K562 (cell line): ENCODE data around the gene FRK. TPM values are rescaled to one million over a fixed set of nuclear protein-coding genes. Genes with fewer than 3 reads are reported as not detected.

Experiments
- ATAC-seq: fragments of 200-7000 bp; cut with Tn5 transposase; 3 replicates; pipeline ENCODE4 v1.9.1; 2020; ENCODE audit warnings: moderate library complexity
- BruUV-seq: library from RNA; stranded (reverse); fragments of 400-500 nt; replicated peaks from 2 replicates; lab custom pipeline; 2021; lab: Mats Ljungman, UMichigan
- CTCF ChIA-PET: fragments of 300-600 bp; formaldehyde crosslinking; extraction: SDS; loops from one replicate; lab custom pipeline; 2021; ENCODE audit warnings: low intra/inter-chr PET ratio; lab: Yijun Ruan, JAX
- POLR2A ChIA-PET: fragments of 300-600, 350-650 bp; sonication (Branson Sonifier 250); formaldehyde crosslinking; extraction: SDS; loops from one replicate; lab custom pipeline; 2021; ENCODE audit warnings: antibody characterized with exemption, inconsistent platforms; lab: Yijun Ruan, JAX
- DNase-seq, 4 experiments: peaks; one replicate each; pipeline versions ENCODE4 v3.0.0 to v3.0.0-alpha.2; 2011 to 2018; ENCODE audit warnings: low spot score in 3 of 4, mixed read lengths in 3 of 4; ENCODE audit errors: extremely low read depth in 1 of 4
- FAIRE-seq: peaks from 2 replicates; lab custom pipeline; 2011; peaks lifted over from hg19 to GRCh38; lab: Jason Lieb, UNC
- H2AFZ ChIP-seq: 2 replicates; pipeline ENCODE4 v1.6.0; 2011; ENCODE audit warnings: low read depth, low read length, control low read depth, inconsistent platforms
- H3K27ac ChIP-seq: fragments of 200-600 bp; 3 replicates; pipeline ENCODE4 v1.8.0; 2011; ENCODE audit warnings: low read depth, mild to moderate bottlenecking, control low read depth, inconsistent platforms, low read length, moderate library complexity, mixed read lengths; ENCODE audit errors: extremely low read depth
- H3K27me3 ChIP-seq, 2 experiments: fragments of 300-600 bp in 1 of 2; 2 replicates in 1 of 2; 3 replicates in 1 of 2; pipeline versions ENCODE4 v1.6.0 to v1.8.0; 2011; ENCODE audit warnings: inconsistent platforms in 2 of 2, low read length in 2 of 2, mild to moderate bottlenecking in 1 of 2, mixed read lengths in 1 of 2, moderate library complexity in 1 of 2; ENCODE audit not compliant: control insufficient read depth in 2 of 2, insufficient read depth in 2 of 2
- H3K36me3 ChIP-seq: fragments of 300-600 bp; 3 replicates; pipeline ENCODE4 v1.8.0; 2011; ENCODE audit warnings: mild to moderate bottlenecking, low read length, inconsistent platforms; ENCODE audit not compliant: control insufficient read depth, insufficient read depth
- H3K4me1 ChIP-seq, 2 experiments: fragments of 200-600 bp in 1 of 2; replicated peaks in 1 of 2; 2 replicates in 1 of 2; 3 replicates in 1 of 2; pipeline versions ENCODE4 v1.5.1 to v1.8.0; 2011; ENCODE audit warnings: inconsistent platforms in 2 of 2, low read length in 2 of 2, mild to moderate bottlenecking in 1 of 2, mixed read lengths in 1 of 2, moderate library complexity in 1 of 2; ENCODE audit not compliant: control insufficient read depth in 2 of 2, insufficient read depth in 2 of 2
- H3K4me2 ChIP-seq: 2 replicates; pipeline ENCODE4 v1.6.1; 2011; ENCODE audit warnings: low read length, control low read depth, inconsistent platforms, mixed read lengths; ENCODE audit not compliant: insufficient read depth
- H3K4me3 ChIP-seq: fragments of 200-600 bp; sonication (generic), shearing (Covaris generic); 2 replicates; pipeline ENCODE4 v1.5.1; 2016; ENCODE audit warnings: control low read depth, inconsistent platforms
- H3K79me2 ChIP-seq: fragments of 200-600 bp; 3 replicates; pipeline ENCODE4 v1.8.0; 2011; ENCODE audit warnings: low read length, inconsistent platforms; ENCODE audit not compliant: control insufficient read depth, insufficient read depth
- H3K9ac ChIP-seq, 2 experiments: 2 replicates each; pipeline versions ENCODE4 v1.6.0 to v1.6.1; 2011; ENCODE audit warnings: low read depth in 2 of 2, low read length in 2 of 2, control low read depth in 1 of 2, inconsistent platforms in 1 of 2, mild to moderate bottlenecking in 1 of 2, mixed read lengths in 1 of 2; ENCODE audit not compliant: insufficient read depth in 1 of 2
- H3K9me1 ChIP-seq: one replicate; pipeline ENCODE4 v1.6.0; 2011; ENCODE audit warnings: inconsistent platforms, mild to moderate bottlenecking, low read length, moderate library complexity; ENCODE audit not compliant: control insufficient read depth, insufficient read depth
- H3K9me3 ChIP-seq: replicated peaks from 2 replicates; pipeline ENCODE4 v1.5.1; 2011; ENCODE audit warnings: low read depth, low read length, inconsistent platforms; ENCODE audit not compliant: control insufficient read depth, insufficient read depth
- H4K20me1 ChIP-seq: replicated peaks from 2 replicates; pipeline ENCODE4 v1.6.1; 2011; ENCODE audit warnings: low read length, inconsistent platforms, mixed read lengths; ENCODE audit not compliant: control insufficient read depth, insufficient read depth
- E2F1 ChIP-seq: sonication (generic); formaldehyde crosslinking; IDR thresholded peaks from 2 replicates; pipeline ENCODE4 v1.8.1; 2023; ENCODE audit warnings: mild to moderate bottlenecking, missing genetic modification reagents, moderate library complexity
- ELK1 ChIP-seq: sonication (generic); formaldehyde crosslinking; IDR thresholded peaks from 2 replicates; pipeline ENCODE4 v1.8.1; 2022; ENCODE audit warnings: missing genetic modification reagents
- FOXA1 ChIP-seq: fragments of 450-650 bp; IDR thresholded peaks from 2 replicates; pipeline ENCODE4 v1.6.1; 2016; ENCODE audit warnings: mild to moderate bottlenecking, borderline replicate concordance
- HES1 ChIP-seq: fragments of 450-650 bp; IDR thresholded peaks from 2 replicates; pipeline ENCODE4 v1.6.1; 2016; ENCODE audit warnings: low read depth, mild to moderate bottlenecking, moderate library complexity
- MAX ChIP-seq: sonication (generic); formaldehyde crosslinking; IDR thresholded peaks from 2 replicates; pipeline ENCODE4 v1.9.0; 2022; ENCODE audit warnings: mild to moderate bottlenecking, missing genetic modification reagents
- NR1H2 ChIP-seq: sonication (generic); formaldehyde crosslinking; IDR thresholded peaks from 2 replicates; pipeline ENCODE4 v1.4.0; 2020; ENCODE audit warnings: mild to moderate bottlenecking, missing genetic modification reagents
- PRPF4 ChIP-seq: fragments of 200-400 bp; formaldehyde crosslinking; IDR thresholded peaks from one replicate; pipeline ENCODE4 v1.6.1; 2017; ENCODE audit warnings: low read length, low read depth, mild to moderate bottlenecking; ENCODE audit not compliant: insufficient read depth, poor library complexity, severe bottlenecking
- SIN3A ChIP-seq, 2 experiments: fragments of 150-350 bp in 1 of 2; IDR thresholded peaks; 2 replicates each; pipeline ENCODE4 v1.6.1; 2011 to 2016; ENCODE audit warnings: borderline replicate concordance in 2 of 2, low read depth in 2 of 2, low read length in 2 of 2, mild to moderate bottlenecking in 2 of 2, moderate library complexity in 2 of 2; ENCODE audit not compliant: control insufficient read depth in 1 of 2
- TAF15 ChIP-seq: fragments of 200-400 bp; formaldehyde crosslinking; IDR thresholded peaks from 2 replicates; pipeline ENCODE4 v1.6.1; 2017; ENCODE audit warnings: mild to moderate bottlenecking, low read depth, low read length, moderate library complexity
- USF2 ChIP-seq: sonication (generic); formaldehyde crosslinking; IDR thresholded peaks from 2 replicates; pipeline ENCODE4 v1.5.0; 2020; ENCODE audit warnings: missing genetic modification reagents
- ZNF561 ChIP-seq: fragments of 450-650 bp; formaldehyde crosslinking; conservative IDR thresholded peaks from 2 replicates; pipeline ENCODE4 v1.4.0; 2020; ENCODE audit warnings: mild to moderate bottlenecking, moderate library complexity
- WGBS: fragments of 100-300 bp; shearing (Covaris generic); methylation state at CpG from one replicate; pipeline ENCODE4 v1.1.6; 2016; ENCODE audit warnings: low coverage, mixed read lengths; ENCODE audit not compliant: insufficient coverage; ENCODE audit errors: missing lambda C conversion rate; 5-methylcytosine and 5-hydroxymethylcytosine counted together
- in situ Hi-C: fragments of 300-500 bp; cut with MboI; formaldehyde crosslinking; loops from 4 replicates; pipeline ENCODE4 v1.15.0; 2018; ENCODE audit warnings: inconsistent platforms, mixed read lengths
- intact Hi-C: fragments of 100-400 bp; cut with micrococcal nuclease; formaldehyde crosslinking; loops from 2 replicates; pipeline ENCODE4 v1.14.2; 2022
- polyA plus RNA-seq, 8 experiments: library from polyadenylated mRNA; depleted of rRNA in 4 of 8; stranded (reverse) in 5 of 8; unstranded in 3 of 8; fragments of >200 nt; fragmentation: Nextera tagmentation in 2 of 8; fragmentation: Illumina TruSeq in 1 of 8; extraction: Ambion mirVana in 2 of 8; extraction: Trizol in 1 of 8; gene quantifications; 2 replicates each; pipeline versions ENCODE4 v1.2.1 to v1.2.3, GENCODE V29; 2011 to 2014; ENCODE audit warnings: inconsistent platforms in 1 of 8, missing spikeins in 1 of 8
- total RNA-seq, 7 experiments: library from RNA; depleted of rRNA in 6 of 7; stranded (reverse); fragments of >200 nt in 6 of 7; fragmentation: Illumina TruSeq in 2 of 7; extraction: Trizol in 2 of 7; gene quantifications; 2 replicates each; pipeline versions ENCODE4 v1.2.1 to v1.2.3, GENCODE V29; 2011 to 2021; ENCODE audit warnings: low replicate concordance in 1 of 7
- TF ChIP-seq, protein P1 (sequence below): fragments of 250-450 bp; sonication (Bioruptor Pico); IDR thresholded peaks from 2 replicates; pipeline ENCODE4 v1.8.0; 2022; ENCODE audit warnings: moderate library complexity, mild to moderate bottlenecking, inconsistent platforms
- TF ChIP-seq, protein P2 (sequence below): fragments of 450-650 bp; IDR thresholded peaks from 2 replicates; pipeline ENCODE4 v1.6.1; 2016; ENCODE audit warnings: antibody characterized with exemption

The FRK gene
- total and polyA plus RNA-seq, 9 of the 15 experiments (the other 6 are each of a cell fraction or from before 2014, with no cell fraction given), result 0.01 to 0.29 (median 0.09) TPM

DNA sequence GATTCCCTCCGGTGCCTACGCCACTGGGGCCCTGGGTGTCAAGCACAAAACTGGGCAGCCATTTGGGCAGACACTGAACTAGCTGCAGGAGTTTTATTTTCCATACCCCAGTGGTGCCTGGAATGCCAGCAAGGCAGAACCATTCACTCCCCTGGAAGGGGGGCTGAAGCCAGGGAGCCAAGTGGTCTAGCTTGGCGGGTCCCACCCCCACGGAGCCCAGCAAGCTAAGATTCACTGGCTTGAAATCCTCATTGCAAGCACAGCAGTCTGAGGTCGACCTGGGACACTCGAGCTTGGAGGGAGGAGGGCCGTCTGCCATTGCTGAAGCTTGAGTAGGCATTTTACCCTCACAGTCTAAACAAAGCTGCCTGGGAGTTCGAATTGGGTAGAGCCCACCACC lies 125.3 kb downstream of the FRK start:
- no peak overlapping the region for H3K4me2 ChIP-seq
- H3K9me1 ChIP-seq, result no peaks in the 10 kb centered on the region
- H3K4me3 ChIP-seq, result no peak overlapping the region
- no peaks in the 10 kb centered on the region for H3K79me2 ChIP-seq
- H4K20me1 ChIP-seq, result no peaks in the 10 kb centered on the region
- no peaks in the 10 kb centered on the region for H3K27me3 ChIP-seq
- POLR2A ChIA-PET, result no interaction called here
- H3K4me1 ChIP-seq, result no peaks in the 10 kb centered on the region
- WGBS, result under 1% methylated on average over 8 of the region's 8 CpGs
- H2AFZ ChIP-seq, result no peak overlapping the region
- no peaks in the 10 kb centered on the region for H3K36me3 ChIP-seq
- FAIRE-seq (no peak), ATAC-seq (no peak), DNase-seq (no peak)
- intact Hi-C loops, result no loop called here
- no peak overlapping the region for H3K9ac ChIP-seq
- BruUV-seq, result no TSS peak
- H3K9me3 ChIP-seq, result no peaks in the 10 kb centered on the region
- H3K27ac ChIP-seq, result no peak overlapping the region
- in situ Hi-C loops, result no loop called here
- CTCF ChIA-PET, result no interaction called here
- TF ChIP-seq USF2 (CRISPR knock-in tag) (no peak), PRPF4 (no peak), NR1H2 (CRISPR knock-in tag) (no peak), SIN3A (IDR thresholded peaks at IDR 0.05; ENCODE audit: borderline replicate concordance in 2 of 2, control insufficient read depth in 1 of 2, low read depth in 2 of 2, low read length in 2 of 2) (no peak), ELK1 (CRISPR knock-in tag) (no peak), E2F1 (CRISPR knock-in tag) (no peak), FOXA1 (no peak), TAF15 (no peak), HES1 (no peak), ZNF561 (CRISPR knock-in tag) (no peak), MAX (CRISPR knock-in tag) (no peak)
- TF ChIP-seq, protein P1, sequence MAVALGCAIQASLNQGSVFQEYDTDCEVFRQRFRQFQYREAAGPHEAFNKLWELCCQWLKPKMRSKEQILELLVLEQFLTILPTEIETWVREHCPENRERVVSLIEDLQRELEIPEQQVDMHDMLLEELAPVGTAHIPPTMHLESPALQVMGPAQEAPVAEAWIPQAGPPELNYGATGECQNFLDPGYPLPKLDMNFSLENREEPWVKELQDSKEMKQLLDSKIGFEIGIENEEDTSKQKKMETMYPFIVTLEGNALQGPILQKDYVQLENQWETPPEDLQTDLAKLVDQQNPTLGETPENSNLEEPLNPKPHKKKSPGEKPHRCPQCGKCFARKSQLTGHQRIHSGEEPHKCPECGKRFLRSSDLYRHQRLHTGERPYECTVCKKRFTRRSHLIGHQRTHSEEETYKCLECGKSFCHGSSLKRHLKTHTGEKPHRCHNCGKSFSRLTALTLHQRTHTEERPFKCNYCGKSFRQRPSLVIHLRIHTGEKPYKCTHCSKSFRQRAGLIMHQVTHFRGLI (CRISPR knock-in tag), result no peak
- TF ChIP-seq, protein P2, sequence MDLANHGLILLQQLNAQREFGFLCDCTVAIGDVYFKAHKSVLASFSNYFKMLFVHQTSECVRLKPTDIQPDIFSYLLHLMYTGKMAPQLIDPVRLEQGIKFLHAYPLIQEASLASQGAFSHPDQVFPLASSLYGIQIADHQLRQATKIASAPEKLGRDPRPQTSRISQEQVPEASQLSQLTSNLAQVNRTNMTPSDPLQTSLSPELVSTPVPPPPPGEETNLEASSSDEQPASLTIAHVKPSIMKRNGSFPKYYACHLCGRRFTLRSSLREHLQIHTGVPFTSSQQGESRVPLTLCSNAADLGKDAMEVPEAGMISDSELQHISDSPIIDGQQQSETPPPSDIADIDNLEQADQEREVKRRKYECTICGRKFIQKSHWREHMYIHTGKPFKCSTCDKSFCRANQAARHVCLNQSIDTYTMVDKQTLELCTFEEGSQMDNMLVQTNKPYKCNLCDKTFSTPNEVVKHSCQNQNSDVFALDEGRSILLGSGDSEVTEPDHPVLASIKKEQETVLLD, result no peak
